GM19043 (cell line): ENCODE results near the gene MFSD12.

Source experiments
- ATAC-seq: cut with Tn5 transposase; IDR thresholded peaks from one replicate; pipeline ENCODE4 v1.9.1; 2021; ENCODE audit warnings: low read depth; ENCODE audit not compliant: unreplicated experiment

Gene MFSD12

DNA sequence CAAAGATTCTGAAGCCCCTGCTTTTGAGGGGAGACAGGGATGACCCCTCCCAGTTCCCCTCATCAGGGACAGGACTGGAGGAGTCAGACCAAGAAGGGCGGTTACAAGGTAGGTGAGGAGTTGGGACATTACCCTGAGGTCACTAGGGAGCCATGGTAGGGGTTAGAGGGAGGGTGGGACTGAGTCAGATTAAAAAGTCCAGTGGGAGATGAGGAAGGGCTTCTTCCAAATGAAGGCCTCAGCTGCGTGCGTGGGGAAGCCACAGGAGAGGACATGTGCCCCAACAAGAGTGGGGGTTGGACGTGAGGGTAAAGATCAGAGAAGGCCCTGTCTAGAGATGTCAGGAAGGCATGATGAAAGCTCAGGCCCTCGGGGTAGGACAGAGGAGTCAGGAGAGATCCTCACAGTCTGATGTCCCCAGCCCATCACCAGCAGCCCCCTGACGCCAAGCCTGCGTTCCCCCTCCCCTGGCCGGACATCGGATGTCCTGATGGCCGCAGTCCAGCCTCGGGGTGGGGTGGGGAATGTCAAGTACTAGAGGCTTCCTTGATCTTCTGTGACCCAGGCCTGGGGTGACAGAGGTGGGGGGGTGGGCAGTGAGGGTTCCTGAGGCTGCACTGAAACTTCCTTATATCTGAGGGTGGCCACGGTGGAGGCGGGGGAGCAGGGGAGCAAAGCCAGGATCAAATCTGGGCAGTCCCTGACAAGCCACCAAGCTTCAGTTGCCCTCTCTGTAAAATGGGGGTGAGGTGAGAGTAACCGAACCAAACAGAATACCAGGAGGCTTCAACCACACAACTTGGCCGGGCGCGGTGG, 6.5 kb upstream of the MFSD12 start:
- no peak for ATAC-seq

DNA sequence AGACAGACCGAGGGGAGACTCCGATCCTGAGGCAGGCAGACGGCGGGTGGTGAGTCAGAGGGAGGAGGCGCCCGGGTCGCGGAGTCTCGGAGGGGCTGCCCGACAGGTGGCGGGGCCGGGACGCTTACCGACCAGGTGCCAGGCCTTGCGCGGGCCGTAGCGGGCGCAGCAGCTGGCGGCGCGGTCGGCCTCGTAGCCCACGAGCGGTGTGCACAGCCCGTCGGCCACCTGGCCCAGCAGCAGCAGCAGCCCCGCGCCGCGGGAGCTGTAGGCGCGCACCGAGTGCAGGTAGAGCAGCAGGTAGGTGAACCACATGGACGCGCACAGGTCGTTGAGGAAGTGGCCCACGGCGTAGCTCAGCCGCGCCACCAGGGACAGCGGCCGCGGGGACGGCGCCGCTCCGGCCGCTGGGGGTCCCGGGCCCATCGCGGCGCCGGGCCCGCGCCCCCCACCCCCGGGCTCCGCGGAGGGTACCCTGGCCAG, 367 bp downstream of the MFSD12 start:
- peak; percentile 8 for ATAC-seq

- ATAC-seq = no peak
Observed at GRCh38 chr19:3556423-3556977, 886 bp downstream of the MFSD12 start.

- ATAC-seq = no peak
Observed at GRCh38 chr19:3555653-3556422, 1.5 kb downstream of the MFSD12 start.

DNA sequence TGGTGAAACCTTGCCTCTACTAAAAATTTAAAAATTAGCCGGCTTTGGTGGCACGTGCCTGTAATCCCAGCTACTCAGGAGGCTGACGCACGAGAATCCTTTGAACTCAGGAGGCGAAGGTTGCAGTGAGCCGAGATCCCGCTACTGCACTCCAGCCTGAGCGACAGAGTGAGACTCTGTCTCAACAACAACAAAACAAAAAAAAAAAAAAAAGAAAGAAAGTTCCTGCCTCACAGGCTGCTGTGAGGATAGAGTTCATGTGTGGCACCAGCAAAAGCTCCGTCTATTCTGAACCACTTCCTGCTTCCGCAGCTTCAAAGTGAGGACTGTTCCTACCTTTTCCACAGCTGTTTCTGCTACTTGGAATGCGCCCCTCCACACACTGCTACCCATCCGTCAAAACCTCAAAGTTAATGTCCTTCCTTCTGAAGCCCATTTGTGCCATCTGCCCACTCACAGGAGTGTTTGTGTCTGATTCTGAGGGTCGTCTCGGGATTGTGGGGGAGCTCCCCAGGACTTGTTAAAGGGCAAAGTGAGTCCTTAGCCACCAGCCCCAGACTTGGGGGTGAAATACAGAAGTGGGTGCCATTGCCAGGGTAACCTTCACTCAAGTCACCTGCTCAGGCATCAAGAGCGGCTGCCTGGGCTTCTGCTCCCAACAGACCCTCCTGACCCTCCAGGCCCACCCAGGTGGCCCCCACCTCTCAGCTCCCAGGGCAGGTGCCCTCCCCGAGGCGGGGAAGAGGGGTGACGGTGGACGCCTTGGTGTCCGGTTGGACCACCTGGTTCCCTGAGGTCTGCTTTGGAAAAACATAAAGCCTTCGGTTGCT, 2.9 kb downstream of the MFSD12 start:
- ATAC-seq = no peak

DNA sequence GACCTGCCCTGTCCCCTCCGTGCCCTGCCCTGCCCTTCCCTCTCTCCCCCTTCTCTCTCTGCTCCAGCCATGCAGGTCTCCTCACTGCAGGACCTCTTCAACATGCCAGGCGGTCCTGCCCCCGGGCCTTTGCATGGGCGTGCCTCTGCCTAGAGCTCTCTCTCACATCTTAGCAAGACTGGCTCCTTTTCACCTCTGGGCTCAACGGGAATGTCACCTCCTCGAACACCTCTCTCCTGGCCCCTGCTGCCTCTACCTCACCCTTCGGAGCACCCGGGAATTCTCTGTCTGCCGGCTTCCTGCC, 5.6 kb downstream of the MFSD12 start:
- no peak for ATAC-seq

- ATAC-seq = no peak
Observed at GRCh38 chr19:3550947-3551791, 6.2 kb downstream of the MFSD12 start.

DNA sequence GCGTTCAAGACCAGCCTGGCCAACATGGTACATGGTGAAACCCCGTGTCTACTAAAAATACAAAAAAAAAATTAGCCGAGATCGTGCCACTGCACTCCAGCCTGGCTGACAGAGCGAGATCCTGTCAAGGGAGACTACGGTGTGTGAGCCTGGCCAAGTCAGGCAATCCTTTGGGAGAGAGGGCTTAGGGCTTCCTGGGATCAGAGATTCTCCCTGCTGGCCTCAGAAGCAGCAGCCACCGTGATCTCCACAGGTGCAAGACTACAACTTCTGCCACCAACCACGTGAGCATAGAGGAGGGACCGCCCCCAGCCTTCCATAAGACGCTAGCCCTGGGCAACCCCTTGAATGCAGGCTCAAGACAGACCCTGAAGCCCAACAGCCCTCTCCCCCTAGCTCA, 7.6 kb downstream of the MFSD12 start:
- no peak for ATAC-seq

GRCh38 chr19:3548606-3549005, 8.8 kb downstream of the MFSD12 start:
- no peak for ATAC-seq

DNA sequence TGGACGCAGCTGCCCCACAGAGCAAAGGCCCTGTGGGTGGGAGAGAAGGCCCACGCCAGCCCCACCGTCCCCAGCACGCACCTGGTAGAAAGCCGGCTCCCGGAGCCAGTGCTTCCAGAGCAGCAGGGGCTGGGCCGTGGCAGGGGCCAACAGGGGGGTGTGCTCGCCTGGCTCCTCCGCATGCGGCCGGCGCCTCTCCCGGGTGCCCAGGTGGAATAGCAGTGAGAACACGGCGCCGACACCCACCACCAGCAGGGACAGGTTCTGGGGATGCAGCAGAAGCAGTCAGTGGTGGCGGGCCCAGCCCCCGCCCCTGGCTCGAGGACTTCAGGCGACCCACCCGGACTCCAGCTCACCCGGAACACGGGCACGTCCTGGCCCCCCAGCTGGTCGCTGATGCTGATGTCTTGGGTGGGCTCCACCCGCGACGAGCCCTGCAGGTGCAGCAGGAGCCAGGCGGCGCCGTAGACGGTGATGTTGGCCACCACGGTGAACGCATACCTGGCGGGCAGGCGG, 9.6 kb downstream of the MFSD12 start:
- no peak for ATAC-seq

DNA sequence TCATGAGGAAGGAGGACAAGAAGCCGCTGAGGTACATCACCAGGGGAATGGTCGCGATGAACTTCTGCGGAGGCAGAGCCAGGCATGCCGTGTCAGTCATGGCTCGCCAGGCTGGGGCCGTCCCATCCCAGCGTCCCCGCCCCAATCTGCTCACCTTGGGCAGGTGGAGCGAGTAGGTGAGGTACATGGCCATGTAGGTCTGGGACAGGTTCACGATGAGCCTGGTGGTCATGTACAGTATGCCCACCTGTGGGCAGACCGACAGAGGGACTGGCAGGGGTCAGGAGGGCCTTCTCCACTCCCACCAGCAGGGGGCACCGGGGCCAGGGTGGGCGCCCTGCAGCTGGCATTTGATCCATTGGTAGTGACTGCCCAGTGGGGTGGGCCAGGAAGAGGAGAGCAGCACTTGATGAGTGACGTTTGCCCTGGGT, 10.1 kb downstream of the MFSD12 start:
- no peak for ATAC-seq

DNA sequence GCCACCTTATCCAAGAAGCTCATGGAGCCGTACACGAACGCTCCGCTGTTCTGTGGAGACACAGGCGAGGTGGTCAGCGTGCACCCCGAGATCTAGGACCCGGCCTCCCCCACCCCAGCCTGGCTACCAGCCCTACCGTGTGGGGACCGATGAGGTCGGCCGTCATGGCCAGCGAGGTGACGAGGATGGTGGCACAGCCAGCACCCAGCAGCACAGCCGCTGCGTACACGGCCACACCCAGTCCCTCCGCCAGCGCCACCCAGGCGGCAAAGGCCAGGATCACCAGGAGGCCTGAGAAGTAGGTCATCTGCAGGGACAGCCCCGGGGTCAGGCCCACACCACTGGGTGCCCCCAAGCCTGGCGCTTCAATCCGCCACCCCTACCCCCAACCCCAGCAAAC, 11.3 kb downstream of the MFSD12 start:
- ATAC-seq = no peak

- ATAC-seq = no peak
Observed at GRCh38 chr19:3545669-3546034, 11.7 kb downstream of the MFSD12 start.

GRCh38 chr19:3544742-3545668, 12.4 kb downstream of the MFSD12 start:
- ATAC-seq = no peak

GRCh38 chr19:3544058-3544376, 13.4 kb downstream of the MFSD12 start:
- no peak for ATAC-seq

DNA sequence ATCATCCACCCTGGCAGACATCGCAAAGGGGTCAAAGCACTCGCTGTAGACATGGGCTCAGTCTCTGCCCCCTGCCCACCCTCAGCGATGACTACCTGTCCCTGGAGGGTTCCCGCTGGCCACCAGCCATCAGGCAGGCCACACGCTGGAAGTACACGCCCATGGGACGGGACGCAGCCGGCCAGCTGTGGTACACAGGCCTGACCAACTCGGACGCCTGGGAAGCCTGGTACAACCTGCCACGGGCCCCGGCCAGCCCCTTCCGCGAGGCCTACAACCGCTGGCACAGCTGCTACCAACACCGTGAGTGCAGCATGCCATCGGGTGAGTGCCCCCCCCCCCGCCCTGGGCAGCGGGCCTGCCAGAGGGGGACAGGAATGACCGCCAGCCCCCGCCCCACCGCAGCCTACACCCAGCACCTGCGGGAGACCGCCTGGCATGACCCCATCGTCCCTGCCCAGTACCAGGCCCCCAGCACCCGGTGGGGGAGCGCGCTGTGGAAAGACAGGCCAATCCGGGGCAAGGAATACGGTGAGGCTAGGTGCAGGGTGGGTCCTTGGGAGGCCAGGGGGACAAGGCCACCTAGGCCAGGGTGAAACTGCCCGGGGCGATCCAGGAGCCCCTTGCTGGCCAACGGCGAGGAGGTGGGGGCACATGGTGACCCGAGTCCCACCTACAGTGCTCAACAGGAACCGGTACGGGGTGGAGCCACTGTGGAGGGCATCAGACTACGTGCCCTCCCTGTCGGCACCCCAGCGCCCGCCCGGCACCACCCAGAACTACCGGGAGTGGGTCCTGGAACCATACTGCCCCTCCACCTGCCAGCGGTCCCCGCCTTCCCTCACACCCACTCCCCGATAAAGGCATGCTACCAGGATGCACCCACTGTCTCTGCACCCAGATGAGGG, 14.0 kb downstream of the MFSD12 start:
- no peak for ATAC-seq

GRCh38 chr19:3539756-3540118, 17.6 kb downstream of the MFSD12 start:
- no peak for ATAC-seq
